Uterus (tissue), 4 donors: ENCODE measurements around the gene KRTAP5-5. TPM values are rescaled to one million over a fixed set of nuclear protein-coding genes. Genes with fewer than 3 reads are reported as not detected.

ENCODE experiments used
- DNase-seq, 2 donors: peaks; one replicate each; pipeline ENCODE4 v3.0.0-alpha.2; 2019 to 2020
- H3K27ac ChIP-seq, 2 donors: fragments of 200-600 bp; sonication (generic); 1 replicate in 1 of 2; 2 replicates in 1 of 2; pipeline ENCODE4 v1.5.1; 2016 to 2018
- H3K27me3 ChIP-seq, 2 donors: fragments of 200-600 bp; sonication (generic); one replicate each; pipeline ENCODE4 v1.5.1; 2018 to 2019; ENCODE audit warnings: control low read depth in 1 of 2
- H3K36me3 ChIP-seq, 2 donors: fragments of 200-600 bp; sonication (generic); one replicate each; pipeline ENCODE4 v1.5.1; 2019; ENCODE audit warnings: control low read depth in 1 of 2
- H3K4me1 ChIP-seq, 2 donors: fragments of 200-600 bp; sonication (generic); one replicate each; pipeline ENCODE4 v1.5.1; 2018 to 2019; ENCODE audit warnings: control low read depth in 1 of 2
- H3K4me3 ChIP-seq, 2 donors: fragments of 200-600 bp; sonication (generic); 1 replicate in 1 of 2; 2 replicates in 1 of 2; pipeline ENCODE4 v1.5.1; 2018 to 2019; ENCODE audit warnings: mild to moderate bottlenecking in 1 of 2
- H3K9me3 ChIP-seq, 2 donors: fragments of 200-600 bp; sonication (generic); one replicate each; pipeline ENCODE4 v1.5.1; 2019; ENCODE audit warnings: control low read depth in 1 of 2
- CTCF ChIP-seq, 4 experiments: fragments of 200-600 bp in 2 of 4; fragments of 450-650 bp in 2 of 4; sonication (generic) in 2 of 4; IDR thresholded peaks; one replicate each; pipeline ENCODE4 v1.5.1; 2016 to 2019; ENCODE audit warnings: antibody characterized with exemption in 4 of 4, mild to moderate bottlenecking in 2 of 4, moderate library complexity in 1 of 4
- POLR2A ChIP-seq, 2 donors: fragments of 450-650 bp; IDR thresholded peaks; one replicate each; pipeline ENCODE4 v1.6.1; 2016; ENCODE audit warnings: antibody characterized with exemption in 2 of 2, mild to moderate bottlenecking in 1 of 2, moderate library complexity in 1 of 2
- intact Hi-C: fragments of 100-400 bp; cut with DNase I; formaldehyde crosslinking; loops from one replicate; pipeline ENCODE4 v1.15.1; 2023; ENCODE audit warnings: low total_unique reads
- total RNA-seq, 4 donors: library from RNA; depleted of rRNA in 3 of 4; stranded (reverse); fragments of >200 nt in 3 of 4; gene quantifications; one replicate each; pipeline versions ENCODE4 v1.1.0 to v1.2.4, GENCODE V29; 2014 to 2023
- donor health status: DM: yes; HTN: yes; CAD: no.

KRTAP5-5 gene
- total RNA-seq, 4 donors from 2014 or later, result not detected

GRCh38 chr11:1624621-1625020 is 5.0 kb upstream of the KRTAP5-5 start:
- Histone ChIP-seq H3K36me3 (no peaks in the 10 kb centered on the region), H3K9me3 (no peaks in the 10 kb centered on the region), H3K27ac (no peak overlapping the region), H3K4me1 (no peaks in the 10 kb centered on the region), H3K4me3 (no peak overlapping the region), H3K27me3 (no peaks in the 10 kb centered on the region)
- no peak for DNase-seq
- no peak for TF ChIP-seq CTCF (IDR thresholded peaks at IDR 0.05)
- TF ChIP-seq POLR2A (IDR thresholded peaks at IDR 0.05), result no peak
- intact Hi-C loops, result no loop called here

GRCh38 chr11:1625541-1625940 is 4.0 kb upstream of the KRTAP5-5 start:
- Histone ChIP-seq H3K4me3 (no peak overlapping the region), H3K27ac (no peak overlapping the region), H3K27me3 (no peaks in the 10 kb centered on the region), H3K36me3 (no peaks in the 10 kb centered on the region), H3K4me1 (no peaks in the 10 kb centered on the region), H3K9me3 (no peaks in the 10 kb centered on the region)
- TF ChIP-seq CTCF (IDR thresholded peaks at IDR 0.05) (no peak), POLR2A (IDR thresholded peaks at IDR 0.05) (no peak)
- DNase-seq, result no peak
- intact Hi-C loops, result no loop called here

- Histone ChIP-seq H3K9me3 (no peaks in the 10 kb centered on the region), H3K27me3 (no peaks in the 10 kb centered on the region), H3K4me1 (no peaks in the 10 kb centered on the region), H3K4me3 (no peak overlapping the region), H3K27ac (no peak overlapping the region), H3K36me3 (no peaks in the 10 kb centered on the region)
- DNase-seq, result no peak
- TF ChIP-seq CTCF (IDR thresholded peaks at IDR 0.05), result peak; percentile 50 to 61 (median 58)
- no peak for TF ChIP-seq POLR2A (IDR thresholded peaks at IDR 0.05)
- intact Hi-C loops, result no loop called here
Observed at GRCh38 chr11:1628506-1629325, 859 bp upstream of the KRTAP5-5 start.

GRCh38 chr11:1630271-1630670 is 696 bp downstream of the KRTAP5-5 start:
- Histone ChIP-seq H3K4me1 (no peaks in the 10 kb centered on the region), H3K4me3 (no peak overlapping the region), H3K36me3 (no peaks in the 10 kb centered on the region), H3K27ac (no peak overlapping the region), H3K9me3 (no peaks in the 10 kb centered on the region), H3K27me3 (no peaks in the 10 kb centered on the region)
- TF ChIP-seq POLR2A (IDR thresholded peaks at IDR 0.05), result no peak
- TF ChIP-seq CTCF (IDR thresholded peaks at IDR 0.05), result no peak
- no peak for DNase-seq
- intact Hi-C loops, result no loop called here

GRCh38 chr11:1631066-1631568 is 1.5 kb downstream of the KRTAP5-5 start:
- DNase-seq, result no peak
- no peak for TF ChIP-seq CTCF (IDR thresholded peaks at IDR 0.05)
- TF ChIP-seq POLR2A (IDR thresholded peaks at IDR 0.05), result no peak
- Histone ChIP-seq H3K4me3 (no peak overlapping the region), H3K27me3 (no peaks in the 10 kb centered on the region), H3K9me3 (no peaks in the 10 kb centered on the region), H3K36me3 (no peaks in the 10 kb centered on the region), H3K27ac (no peak overlapping the region), H3K4me1 (no peaks in the 10 kb centered on the region)
- intact Hi-C loops, result no loop called here
